ENCODE data around the gene CLASP1.
"Not testable (repeated sequence)": the region's sequence is repeated elsewhere in the genome, so short reads cannot be mapped to it uniquely, and the experiment has no call there.

The CLASP1 gene

DNA sequence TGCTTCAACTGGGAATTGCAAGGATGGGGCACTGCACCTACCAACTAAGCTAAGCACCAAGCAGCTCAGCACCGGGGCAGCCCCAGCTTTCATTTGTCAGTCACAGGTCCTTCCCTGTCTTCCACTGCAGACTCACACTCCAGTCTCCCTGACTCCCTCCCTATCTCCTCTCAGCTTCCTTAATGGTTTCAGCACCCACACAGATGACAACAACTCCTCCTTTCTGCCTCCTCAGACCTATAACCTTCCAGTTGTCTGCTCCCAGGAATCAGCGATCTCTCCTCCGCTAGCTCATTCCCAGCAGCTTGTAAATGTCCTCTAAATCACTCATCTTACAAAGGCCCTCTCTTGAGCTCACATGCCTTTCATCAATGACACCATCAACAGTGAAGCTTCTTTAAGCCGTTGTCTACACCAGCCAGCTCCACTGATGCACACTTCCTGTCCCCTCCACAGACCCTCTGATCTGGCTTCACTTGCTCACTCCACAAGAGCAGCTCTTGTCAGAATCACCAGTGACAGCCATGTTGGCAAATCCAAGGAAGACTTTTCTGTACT is 32.1 kb downstream of the CLASP1 start:
- DNase-seq (ENCODE audit: low spot score) = no peak

DNA sequence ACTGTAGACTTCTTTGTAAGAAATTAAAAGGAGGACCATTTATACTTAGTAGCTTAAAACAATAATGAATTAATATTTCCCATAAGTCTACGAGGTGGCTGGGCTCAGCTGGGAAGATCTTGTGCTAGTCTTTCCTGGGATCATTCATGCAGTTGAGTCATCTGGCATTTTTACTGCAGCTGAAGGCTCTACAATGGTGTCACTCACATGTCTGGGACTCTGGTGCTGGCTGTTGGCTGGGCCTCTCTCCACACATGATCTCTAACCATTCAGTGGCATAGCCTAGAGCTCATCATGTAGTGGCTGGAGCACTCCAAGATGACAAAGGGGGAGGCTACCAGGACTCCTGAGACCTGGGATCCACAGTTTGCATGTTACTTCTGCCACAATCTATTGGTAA is 35.5 kb downstream of the CLASP1 start:
- no peak for DNase-seq (ENCODE audit: low spot score)

GRCh38 chr2:121613152-121613551 is 36.1 kb downstream of the CLASP1 start:
- no peak for DNase-seq (ENCODE audit: low spot score)

GRCh38 chr2:121611730-121612705 is 37.2 kb downstream of the CLASP1 start:
- DNase-seq (ENCODE audit: low spot score) = no peak

GRCh38 chr2:121611048-121611649 is 38.1 kb downstream of the CLASP1 start:
- not testable (repeated sequence) for DNase-seq (ENCODE audit: low spot score)

DNA sequence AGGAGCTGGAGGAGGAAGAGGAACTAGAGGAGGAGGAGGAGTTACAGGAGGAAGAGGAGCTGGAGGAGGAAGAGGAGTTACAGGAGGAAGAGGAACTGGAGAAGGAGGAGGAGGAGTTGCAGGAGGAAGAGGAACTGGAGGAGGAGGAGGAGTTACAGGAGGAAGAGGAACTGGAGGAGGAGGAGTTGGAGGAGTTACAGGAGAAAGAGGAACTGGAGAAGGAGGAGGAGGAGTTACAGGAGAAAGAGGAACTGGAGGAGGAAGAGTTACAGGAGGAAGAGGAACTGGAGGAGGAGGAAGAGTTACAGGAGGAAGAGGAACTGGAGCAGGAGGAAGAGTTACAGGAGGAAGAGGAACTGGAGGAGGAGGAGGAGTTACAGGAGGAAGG is 38.8 kb downstream of the CLASP1 start:
- not testable (repeated sequence) for DNase-seq (ENCODE audit: low spot score)

GRCh38 chr2:121608967-121609366 is 40.3 kb downstream of the CLASP1 start:
- no peak for DNase-seq (ENCODE audit: low spot score)

DNA sequence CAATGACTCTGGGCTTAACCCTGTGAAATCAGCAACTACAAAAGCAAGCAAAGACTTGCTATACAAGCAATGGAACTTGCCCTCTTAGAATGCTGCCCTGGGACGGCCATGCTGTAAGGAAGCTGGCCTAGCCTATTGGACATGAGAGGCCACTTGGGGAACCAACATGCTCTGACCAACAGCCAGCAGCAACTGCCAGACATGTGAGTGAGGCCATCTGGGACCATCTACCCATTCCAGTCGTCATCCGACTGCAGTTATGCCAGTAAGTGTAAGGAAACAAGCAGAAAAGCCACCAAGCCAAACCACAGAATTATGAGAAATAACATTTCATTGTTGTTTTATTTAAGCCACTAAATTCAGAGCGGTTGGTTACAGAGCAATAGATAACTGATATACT is 40.9 kb downstream of the CLASP1 start:
- no peak for DNase-seq (ENCODE audit: low spot score)

GRCh38 chr2:121605820-121606733 is 43.2 kb downstream of the CLASP1 start:
- no peak for DNase-seq (ENCODE audit: low spot score)

GRCh38 chr2:121603185-121603584 is 46.1 kb downstream of the CLASP1 start:
- no peak for DNase-seq (ENCODE audit: low spot score)

DNA sequence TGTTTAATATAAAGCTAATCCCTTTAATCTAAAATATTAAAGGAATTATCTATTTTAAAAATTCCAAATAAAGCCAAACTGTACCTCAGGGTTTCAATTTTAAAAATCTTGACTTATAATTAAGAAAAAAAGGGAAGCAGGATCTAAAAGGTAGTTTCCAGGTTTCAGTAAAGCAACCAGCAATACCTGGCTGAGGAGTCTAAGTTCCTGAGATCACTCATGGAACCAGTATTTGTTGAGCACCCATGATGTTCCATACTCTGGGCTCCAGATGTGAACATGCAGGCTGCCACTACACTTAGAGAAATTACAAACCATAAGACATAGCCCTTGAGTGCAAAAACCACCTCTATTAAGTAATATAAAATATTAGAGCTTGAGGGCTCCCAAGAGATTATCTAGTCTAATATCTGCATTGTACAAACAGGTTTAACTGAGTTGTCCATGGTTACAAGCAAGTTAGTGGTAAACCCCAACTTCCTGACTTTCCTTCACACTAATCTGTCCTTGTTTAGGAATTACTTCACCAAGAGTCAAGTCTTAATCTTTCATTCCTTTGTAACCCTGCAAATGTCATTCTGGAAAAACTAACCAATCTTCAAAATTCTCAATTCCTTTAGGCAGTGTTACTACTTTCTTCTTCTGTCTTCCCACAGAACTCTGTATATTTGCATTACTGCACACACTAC is 49.2 kb downstream of the CLASP1 start:
- DNase-seq (ENCODE audit: low spot score) = no peak

DNA sequence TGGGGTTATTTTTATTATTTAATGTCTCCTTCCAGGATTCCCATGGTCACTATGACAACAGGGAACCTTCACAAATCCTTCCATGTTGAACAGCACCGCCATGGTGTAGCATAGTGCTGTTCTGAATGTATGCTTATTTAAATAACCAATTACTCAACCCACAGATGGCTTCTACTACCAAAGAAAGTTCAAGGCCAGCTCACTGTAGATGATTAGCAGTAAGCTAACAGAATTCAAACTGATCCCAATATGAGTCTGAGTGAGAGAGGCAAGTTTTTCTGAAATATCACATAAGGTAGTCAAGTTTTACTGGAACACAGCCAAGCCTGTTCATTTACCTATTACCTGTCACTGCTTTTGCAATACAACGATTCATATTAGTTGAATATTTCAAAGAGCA is 51.2 kb downstream of the CLASP1 start:
- no peak for DNase-seq (ENCODE audit: low spot score)

DNA sequence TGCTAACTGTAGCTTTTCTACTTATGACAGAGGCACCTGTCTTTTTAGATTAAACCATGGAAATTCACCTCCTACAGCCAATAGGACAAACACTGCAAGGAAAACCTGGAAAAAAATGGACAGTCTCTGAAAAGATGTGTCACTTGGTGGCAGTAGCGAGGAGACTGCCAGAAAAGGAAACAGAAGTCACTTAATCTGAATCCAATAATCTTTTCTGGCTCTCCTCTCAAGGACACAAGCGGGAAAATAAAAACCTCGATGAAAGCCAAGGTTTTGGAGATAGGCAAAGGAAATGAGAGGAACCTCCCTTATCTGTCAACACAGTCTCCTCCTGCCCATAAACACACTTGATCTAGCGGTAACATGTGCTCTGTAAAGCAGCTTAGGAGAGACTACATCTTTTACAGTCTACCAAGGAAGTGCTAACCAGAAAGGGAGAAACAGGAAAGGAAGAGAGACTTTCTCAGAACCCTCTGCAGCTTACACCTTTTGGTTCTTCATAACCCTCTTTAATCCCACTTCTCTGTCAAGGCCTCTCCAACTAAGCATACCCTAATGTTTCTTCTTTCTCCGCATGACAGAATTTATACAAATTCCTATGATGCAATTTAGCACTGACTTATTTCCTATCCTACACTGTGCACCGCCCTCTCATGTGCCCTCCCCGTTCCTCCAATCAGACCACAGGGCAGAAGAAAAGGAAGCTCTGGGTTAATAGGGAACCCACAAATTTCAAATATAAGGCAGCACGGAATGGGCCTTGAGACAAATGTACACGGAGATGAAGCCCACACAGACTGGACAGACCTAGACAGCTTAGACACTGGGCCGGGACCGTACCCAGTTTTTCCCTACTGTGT is 52.8 kb downstream of the CLASP1 start:
- peak; percentile 56 for DNase-seq (ENCODE audit: low spot score)

DNA sequence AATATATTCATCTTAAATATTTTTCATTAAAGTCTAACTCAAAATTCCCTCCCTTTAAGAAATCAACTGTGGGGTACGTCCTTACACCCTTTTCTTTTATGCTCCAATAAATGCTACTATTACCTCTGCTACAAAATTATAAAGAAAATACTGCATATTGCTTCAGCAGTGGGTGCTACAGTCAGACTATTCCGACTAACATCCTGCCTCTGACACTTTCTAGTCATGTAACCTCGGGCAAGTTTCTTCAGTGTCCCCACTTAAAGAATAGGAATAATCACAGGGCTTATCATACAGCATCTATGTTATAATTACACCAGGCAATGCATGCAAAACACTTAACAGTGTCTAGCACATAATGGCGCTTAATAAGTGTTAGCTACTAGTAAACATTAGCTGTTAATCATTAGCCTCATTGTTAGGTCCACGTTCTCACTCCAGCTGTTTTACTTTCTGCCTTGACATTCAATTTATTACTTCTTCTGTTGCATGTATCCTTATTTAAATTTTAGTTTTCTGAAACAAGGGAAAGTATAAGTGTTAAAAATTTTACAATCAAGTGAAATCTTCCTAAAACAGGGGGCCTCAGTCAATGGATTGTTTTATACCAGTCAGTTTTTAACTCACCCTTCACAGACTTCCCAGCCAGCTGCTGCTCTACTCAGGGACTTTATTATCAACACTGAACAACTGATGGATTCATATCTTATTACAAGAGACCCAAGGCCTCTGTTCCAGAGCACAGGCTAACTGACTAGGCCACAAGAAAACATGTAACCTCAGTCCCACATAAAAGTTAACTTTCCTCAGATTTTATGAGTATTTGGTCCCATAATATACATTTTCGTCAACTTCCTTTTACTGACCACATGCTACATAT is 54.0 kb downstream of the CLASP1 start:
- no peak for DNase-seq (ENCODE audit: low spot score)

- DNase-seq (ENCODE audit: low spot score) = no peak
Measured at GRCh38 chr2:121591199-121591598, 58.1 kb downstream of the CLASP1 start.

DNA sequence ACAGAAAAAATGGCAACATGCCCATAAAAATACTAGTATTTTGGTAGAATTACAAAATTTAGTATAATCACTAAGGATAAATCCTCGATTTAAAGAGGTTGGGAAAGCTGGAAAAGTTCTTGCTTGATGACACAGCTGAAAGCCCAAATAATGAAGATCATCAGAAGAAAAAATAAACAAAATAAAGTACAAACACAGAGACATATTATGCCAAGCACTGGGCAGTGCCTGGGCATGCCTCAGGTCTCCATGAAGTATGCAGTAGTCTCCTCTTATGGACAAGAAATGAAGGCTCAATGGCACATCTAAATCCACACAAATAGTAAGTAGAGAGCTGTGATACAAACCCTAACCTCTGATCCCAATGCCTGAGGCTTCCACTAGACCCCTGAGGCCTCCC is 60.9 kb downstream of the CLASP1 start:
- DNase-seq (ENCODE audit: low spot score) = no peak

DNA sequence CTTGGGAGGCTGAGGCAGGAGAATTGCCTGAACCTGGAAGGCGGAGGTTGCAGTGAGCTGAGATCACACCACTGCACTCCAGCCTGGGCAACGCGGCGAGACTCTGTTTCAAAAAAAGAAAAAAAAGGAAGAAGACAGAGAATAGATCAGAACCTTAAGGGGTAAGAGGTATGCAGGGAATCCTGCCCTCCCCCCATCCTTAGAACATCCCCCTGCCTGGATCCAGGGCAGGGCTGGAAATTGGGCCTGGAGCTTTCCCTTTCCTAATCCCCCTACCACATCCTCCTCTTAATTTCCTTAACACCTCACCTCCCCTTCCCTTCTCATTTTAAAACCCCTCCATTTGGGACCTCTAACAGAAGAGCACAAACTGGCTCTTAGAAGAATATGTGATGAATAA is 62.1 kb downstream of the CLASP1 start:
- DNase-seq (ENCODE audit: low spot score) = no peak

DNA sequence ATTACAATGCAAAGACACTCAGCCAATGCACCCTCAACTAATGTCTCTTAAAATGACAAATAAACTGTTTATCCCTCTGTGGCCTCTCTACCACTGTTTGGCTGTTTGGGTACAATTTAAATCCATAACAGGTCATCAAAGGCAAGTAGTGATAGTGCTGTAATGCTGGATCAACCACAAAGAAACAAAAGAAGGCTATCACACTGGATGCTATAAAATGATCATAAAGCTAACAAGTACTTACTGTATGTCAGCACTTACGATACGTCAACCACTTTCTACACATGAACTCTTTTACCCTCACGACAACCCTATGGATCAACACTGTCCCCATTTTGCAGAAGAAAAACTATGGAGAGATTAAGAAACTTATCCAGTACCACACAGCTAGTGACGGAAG is 64.5 kb downstream of the CLASP1 start:
- DNase-seq (ENCODE audit: low spot score) = no peak

- DNase-seq (ENCODE audit: low spot score) = no peak
Measured at GRCh38 chr2:121583555-121583954, 65.7 kb downstream of the CLASP1 start.

DNA sequence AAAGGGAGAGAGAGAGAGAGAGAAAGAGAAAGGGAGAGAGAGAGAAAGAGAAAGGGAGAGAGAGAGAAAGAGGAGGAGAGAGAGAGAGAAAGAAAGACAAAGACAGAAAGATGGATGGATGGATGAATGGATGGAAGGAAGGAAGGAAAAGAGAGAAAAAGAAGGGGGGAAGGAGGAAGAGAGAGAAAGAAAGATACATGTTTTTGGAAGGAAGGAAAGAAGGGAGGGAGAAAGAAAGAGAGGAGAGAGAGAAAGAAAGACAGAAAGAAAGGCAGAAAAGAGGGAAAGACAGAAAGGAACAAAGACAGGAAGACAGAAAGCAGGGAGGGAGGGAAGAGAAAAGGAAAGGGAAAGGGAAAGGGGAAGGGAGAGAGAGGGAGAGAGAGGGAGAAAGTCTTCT is 67.0 kb downstream of the CLASP1 start:
- DNase-seq (ENCODE audit: low spot score) = no peak
